DMS53 (cell line): Measurements from ENCODE around the gene ARL13B.
A peak's percentile ranks its signal among the peaks of the same experiment; 100 is the strongest.

Experiments used
- DNase-seq: peaks from one replicate; lab custom pipeline; 2025; lab: John Stamatoyannopoulos, UW

The ARL13B gene

GRCh38 chr3:94099311-94099710 is 119.4 kb downstream of the ARL13B start:
- DNase-seq = no peak

- DNase-seq = peak; percentile 5
Observed at GRCh38 chr3:94101860-94102259, 121.9 kb downstream of the ARL13B start.
